GM19351 (cell line): ENCODE measurements around the gene WIPF3.

ENCODE experiments used
- ATAC-seq: cut with Tn5 transposase; IDR thresholded peaks from one replicate; pipeline ENCODE4 v1.9.1; 2021; ENCODE audit warnings: mild to moderate bottlenecking, moderate library complexity; ENCODE audit not compliant: unreplicated experiment

The WIPF3 gene

GRCh38 chr7:29806208-29806994 lies at the start of gene WIPF3:
WIPF3 (plus strand) TSS chr7:29806508; CDS start chr7:29834725, 28,217 bp downstream.
- no peak for ATAC-seq

- ATAC-seq = no peak
Observed at GRCh38 chr7:29763266-29763665, 43.0 kb upstream of the WIPF3 start.

- ATAC-seq = no peak
Observed at GRCh38 chr7:29764227-29764626, 42.1 kb upstream of the WIPF3 start.

GRCh38 chr7:29765490-29765889 lies 40.8 kb upstream of the WIPF3 start:
- ATAC-seq = no peak

- no peak for ATAC-seq
Observed at GRCh38 chr7:29770371-29770770, 35.9 kb upstream of the WIPF3 start.

- no peak for ATAC-seq
Observed at GRCh38 chr7:29771081-29771816, 35.1 kb upstream of the WIPF3 start.

GRCh38 chr7:29779017-29779416 lies 27.3 kb upstream of the WIPF3 start:
- no peak for ATAC-seq

- no peak for ATAC-seq
Observed at GRCh38 chr7:29780346-29780745, 26.0 kb upstream of the WIPF3 start.

GRCh38 chr7:29783671-29784070 lies 22.6 kb upstream of the WIPF3 start:
- ATAC-seq = no peak

- no peak for ATAC-seq
Observed at GRCh38 chr7:29793507-29793906, 12.8 kb upstream of the WIPF3 start.

- no peak for ATAC-seq
Observed at GRCh38 chr7:29794959-29795629, 11.2 kb upstream of the WIPF3 start.

GRCh38 chr7:29795696-29796580 lies 10.4 kb upstream of the WIPF3 start:
- ATAC-seq = no peak

- no peak for ATAC-seq
Observed at GRCh38 chr7:29797112-29797944, 9.0 kb upstream of the WIPF3 start.

- no peak for ATAC-seq
Observed at GRCh38 chr7:29798422-29798821, 7.9 kb upstream of the WIPF3 start.

- ATAC-seq = no peak
Observed at GRCh38 chr7:29801929-29802328, 4.4 kb upstream of the WIPF3 start.

GRCh38 chr7:29805031-29805430 lies 1.3 kb upstream of the WIPF3 start:
- ATAC-seq = no peak

- no peak for ATAC-seq
Observed at GRCh38 chr7:29805886-29806207, 461 bp upstream of the WIPF3 start.

GRCh38 chr7:29806995-29807841 lies 910 bp downstream of the WIPF3 start:
- no peak for ATAC-seq
